SK-N-SH treated with all-trans-retinoic acid at 6 μM for 48 hours (cell line): Measurements from ENCODE around the gene MTO1.

ENCODE experiments used
- ATAC-seq: fragments of 200-7000 bp; cut with Tn5 transposase; 3 replicates; pipeline ENCODE4 v1.9.1; 2020; ENCODE audit warnings: mild to moderate bottlenecking, moderate library complexity
- ARNTL ChIP-seq: fragments of 450-650 bp; formaldehyde crosslinking; IDR thresholded peaks from 2 replicates; pipeline ENCODE4 v1.5.0; 2020; ENCODE audit warnings: low read depth, mild to moderate bottlenecking, moderate library complexity, borderline replicate concordance
- ESRRG ChIP-seq: fragments of 250-450 bp; sonication (Bioruptor Pico); IDR thresholded peaks from 2 replicates; pipeline ENCODE4 v1.6.1; 2021; ENCODE audit warnings: mild to moderate bottlenecking
- GLIS3 ChIP-seq: fragments of 250-450 bp; sonication (Bioruptor Pico); IDR thresholded peaks from 2 replicates; pipeline ENCODE4 v1.5.0; 2020; ENCODE audit warnings: mild to moderate bottlenecking, moderate library complexity
- ISL1 ChIP-seq: fragments of 250-450 bp; sonication (Bioruptor Pico); IDR thresholded peaks from 2 replicates; pipeline ENCODE4 v2.1.2; 2022; ENCODE audit warnings: mild to moderate bottlenecking, moderate library complexity
- OSR1 ChIP-seq: fragments of 250-450 bp; sonication (Bioruptor Pico); IDR thresholded peaks from 2 replicates; pipeline ENCODE4 v1.8.0; 2022; ENCODE audit warnings: moderate library complexity, mild to moderate bottlenecking, inconsistent platforms
- PPARA ChIP-seq: fragments of 250-450 bp; sonication (Bioruptor Pico); IDR thresholded peaks from 2 replicates; pipeline ENCODE4 v1.5.0; 2020; ENCODE audit warnings: mild to moderate bottlenecking, borderline replicate concordance
- RARB ChIP-seq: fragments of 250-450 bp; sonication (Bioruptor Pico); IDR thresholded peaks from 2 replicates; pipeline ENCODE4 v1.8.0; 2021; ENCODE audit warnings: mild to moderate bottlenecking, moderate library complexity
- TCF4 ChIP-seq: fragments of 250-450 bp; sonication (Bioruptor Pico); IDR thresholded peaks from 2 replicates; pipeline ENCODE4 v1.8.0; 2021; ENCODE audit warnings: mild to moderate bottlenecking, moderate library complexity, borderline replicate concordance
- ZC3H10 ChIP-seq: fragments of 250-450 bp; sonication (Bioruptor Pico); IDR thresholded peaks from 2 replicates; pipeline ENCODE4 v1.5.1; 2021; ENCODE audit warnings: mild to moderate bottlenecking, moderate library complexity
- ZFP3 ChIP-seq: fragments of 250-450 bp; sonication (Bioruptor Pico); IDR thresholded peaks from 2 replicates; pipeline ENCODE4 v1.5.0; 2020; ENCODE audit warnings: mild to moderate bottlenecking, moderate library complexity
- ZFP30 ChIP-seq: fragments of 450-650 bp; formaldehyde crosslinking; IDR thresholded peaks from 2 replicates; pipeline ENCODE4 v1.5.0; 2022; ENCODE audit warnings: mild to moderate bottlenecking, moderate library complexity
- ZNF565 ChIP-seq: fragments of 450-650 bp; formaldehyde crosslinking; conservative IDR thresholded peaks from 2 replicates; pipeline ENCODE4 v1.5.0; 2020; ENCODE audit warnings: low read depth, mild to moderate bottlenecking, moderate library complexity
- ZNF70 ChIP-seq: fragments of 450-650 bp; formaldehyde crosslinking; IDR thresholded peaks from 2 replicates; pipeline ENCODE4 v1.5.0; 2020; ENCODE audit warnings: mild to moderate bottlenecking, moderate library complexity
- TF ChIP-seq, protein P1 (sequence below): fragments of 250-450 bp; sonication (Bioruptor Pico); IDR thresholded peaks from 2 replicates; pipeline ENCODE4 v1.8.0; 2020; ENCODE audit warnings: mild to moderate bottlenecking, moderate library complexity, borderline replicate concordance
- TF ChIP-seq, protein P2 (sequence below): fragments of 250-450 bp; sonication (Bioruptor Pico); IDR thresholded peaks from 2 replicates; pipeline ENCODE4 v1.5.1; 2020; ENCODE audit warnings: low read depth, mild to moderate bottlenecking, moderate library complexity
- TF ChIP-seq, protein P3 (sequence below): fragments of 250-450 bp; sonication (Bioruptor Pico); IDR thresholded peaks from 2 replicates; pipeline ENCODE4 v1.5.0; 2020; ENCODE audit warnings: mild to moderate bottlenecking, moderate library complexity
- TF ChIP-seq, protein P4 (sequence below): fragments of 250-450 bp; sonication (Bioruptor Pico); IDR thresholded peaks from 2 replicates; pipeline ENCODE4 v1.8.0; 2021; ENCODE audit warnings: low read depth, mild to moderate bottlenecking, moderate library complexity, borderline replicate concordance
- TF ChIP-seq, protein P5 (sequence below): fragments of 250-450 bp; sonication (Bioruptor Pico); IDR thresholded peaks from 2 replicates; pipeline ENCODE4 v1.5.1; 2021; ENCODE audit warnings: mild to moderate bottlenecking, moderate library complexity

The MTO1 gene

DNA sequence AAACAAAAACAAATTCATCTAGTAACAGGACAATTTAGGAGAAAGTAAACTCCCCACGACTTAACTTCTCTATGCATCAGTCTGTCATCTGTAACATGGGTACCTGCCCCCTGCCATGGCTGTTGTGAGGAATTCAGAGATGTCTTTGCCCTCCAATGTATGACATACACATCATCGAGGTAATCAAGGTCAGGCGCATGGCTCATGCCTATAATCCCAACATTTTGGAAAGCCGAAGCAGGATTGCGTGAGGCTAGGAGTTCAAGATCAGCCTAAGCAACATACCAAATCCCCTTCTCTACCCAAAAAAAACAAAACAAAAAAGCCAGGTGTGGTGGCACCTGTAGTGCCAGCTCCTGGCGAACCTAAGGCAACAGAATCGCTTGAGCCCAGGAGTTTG lies 50.3 kb downstream of the MTO1 start:
- TF ChIP-seq ARNTL (CRISPR knock-in tag) (no peak), PPARA (no peak), GLIS3 (CRISPR knock-in tag) (no peak), ZFP30 (CRISPR knock-in tag) (no peak), ZNF70 (CRISPR knock-in tag) (no peak), ISL1 (CRISPR knock-in tag) (no peak)
- TF ChIP-seq, all 23 proteins: peak for 0
- ATAC-seq: peak; percentile 4

DNA sequence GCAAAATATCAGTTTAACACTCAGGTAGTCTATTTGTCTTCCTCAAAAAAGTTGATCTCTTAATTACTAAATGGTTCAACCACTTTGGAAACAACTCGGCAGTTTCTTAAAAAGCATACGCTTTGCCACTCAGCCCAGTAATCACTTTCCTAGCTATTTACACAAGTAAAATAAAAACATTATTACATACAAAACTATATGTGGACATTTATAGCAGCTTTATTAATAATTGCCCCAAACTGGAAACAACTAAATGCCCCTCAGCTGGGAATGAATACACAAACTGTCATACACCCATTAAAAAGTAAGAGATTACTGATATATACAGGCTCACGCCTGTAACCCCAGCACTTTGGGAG lies 51.9 kb downstream of the MTO1 start:
- TF ChIP-seq, protein P1, sequence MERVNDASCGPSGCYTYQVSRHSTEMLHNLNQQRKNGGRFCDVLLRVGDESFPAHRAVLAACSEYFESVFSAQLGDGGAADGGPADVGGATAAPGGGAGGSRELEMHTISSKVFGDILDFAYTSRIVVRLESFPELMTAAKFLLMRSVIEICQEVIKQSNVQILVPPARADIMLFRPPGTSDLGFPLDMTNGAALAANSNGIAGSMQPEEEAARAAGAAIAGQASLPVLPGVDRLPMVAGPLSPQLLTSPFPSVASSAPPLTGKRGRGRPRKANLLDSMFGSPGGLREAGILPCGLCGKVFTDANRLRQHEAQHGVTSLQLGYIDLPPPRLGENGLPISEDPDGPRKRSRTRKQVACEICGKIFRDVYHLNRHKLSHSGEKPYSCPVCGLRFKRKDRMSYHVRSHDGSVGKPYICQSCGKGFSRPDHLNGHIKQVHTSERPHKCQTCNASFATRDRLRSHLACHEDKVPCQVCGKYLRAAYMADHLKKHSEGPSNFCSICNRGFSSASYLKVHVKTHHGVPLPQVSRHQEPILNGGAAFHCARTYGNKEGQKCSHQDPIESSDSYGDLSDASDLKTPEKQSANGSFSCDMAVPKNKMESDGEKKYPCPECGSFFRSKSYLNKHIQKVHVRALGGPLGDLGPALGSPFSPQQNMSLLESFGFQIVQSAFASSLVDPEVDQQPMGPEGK: no peak
- no peak for TF ChIP-seq TCF4 (CRISPR knock-in tag)
- TF ChIP-seq, protein P2, sequence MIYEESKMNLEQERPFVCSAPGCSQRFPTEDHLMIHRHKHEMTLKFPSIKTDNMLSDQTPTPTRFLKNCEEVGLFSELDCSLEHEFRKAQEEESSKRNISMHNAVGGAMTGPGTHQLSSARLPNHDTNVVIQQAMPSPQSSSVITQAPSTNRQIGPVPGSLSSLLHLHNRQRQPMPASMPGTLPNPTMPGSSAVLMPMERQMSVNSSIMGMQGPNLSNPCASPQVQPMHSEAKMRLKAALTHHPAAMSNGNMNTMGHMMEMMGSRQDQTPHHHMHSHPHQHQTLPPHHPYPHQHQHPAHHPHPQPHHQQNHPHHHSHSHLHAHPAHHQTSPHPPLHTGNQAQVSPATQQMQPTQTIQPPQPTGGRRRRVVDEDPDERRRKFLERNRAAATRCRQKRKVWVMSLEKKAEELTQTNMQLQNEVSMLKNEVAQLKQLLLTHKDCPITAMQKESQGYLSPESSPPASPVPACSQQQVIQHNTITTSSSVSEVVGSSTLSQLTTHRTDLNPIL (CRISPR knock-in tag): no peak; the same call in none of the 2 replicates
- TF ChIP-seq, protein P3, sequence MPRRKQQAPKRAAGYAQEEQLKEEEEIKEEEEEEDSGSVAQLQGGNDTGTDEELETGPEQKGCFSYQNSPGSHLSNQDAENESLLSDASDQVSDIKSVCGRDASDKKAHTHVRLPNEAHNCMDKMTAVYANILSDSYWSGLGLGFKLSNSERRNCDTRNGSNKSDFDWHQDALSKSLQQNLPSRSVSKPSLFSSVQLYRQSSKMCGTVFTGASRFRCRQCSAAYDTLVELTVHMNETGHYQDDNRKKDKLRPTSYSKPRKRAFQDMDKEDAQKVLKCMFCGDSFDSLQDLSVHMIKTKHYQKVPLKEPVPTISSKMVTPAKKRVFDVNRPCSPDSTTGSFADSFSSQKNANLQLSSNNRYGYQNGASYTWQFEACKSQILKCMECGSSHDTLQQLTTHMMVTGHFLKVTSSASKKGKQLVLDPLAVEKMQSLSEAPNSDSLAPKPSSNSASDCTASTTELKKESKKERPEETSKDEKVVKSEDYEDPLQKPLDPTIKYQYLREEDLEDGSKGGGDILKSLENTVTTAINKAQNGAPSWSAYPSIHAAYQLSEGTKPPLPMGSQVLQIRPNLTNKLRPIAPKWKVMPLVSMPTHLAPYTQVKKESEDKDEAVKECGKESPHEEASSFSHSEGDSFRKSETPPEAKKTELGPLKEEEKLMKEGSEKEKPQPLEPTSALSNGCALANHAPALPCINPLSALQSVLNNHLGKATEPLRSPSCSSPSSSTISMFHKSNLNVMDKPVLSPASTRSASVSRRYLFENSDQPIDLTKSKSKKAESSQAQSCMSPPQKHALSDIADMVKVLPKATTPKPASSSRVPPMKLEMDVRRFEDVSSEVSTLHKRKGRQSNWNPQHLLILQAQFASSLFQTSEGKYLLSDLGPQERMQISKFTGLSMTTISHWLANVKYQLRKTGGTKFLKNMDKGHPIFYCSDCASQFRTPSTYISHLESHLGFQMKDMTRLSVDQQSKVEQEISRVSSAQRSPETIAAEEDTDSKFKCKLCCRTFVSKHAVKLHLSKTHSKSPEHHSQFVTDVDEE (CRISPR knock-in tag): no peak
- TF ChIP-seq ZFP3: no peak
- TF ChIP-seq PPARA: no peak
- TF ChIP-seq GLIS3 (CRISPR knock-in tag): no peak; the same call in 1 of the 2 replicates
- no peak for TF ChIP-seq OSR1 (CRISPR knock-in tag)
- TF ChIP-seq, protein P4, sequence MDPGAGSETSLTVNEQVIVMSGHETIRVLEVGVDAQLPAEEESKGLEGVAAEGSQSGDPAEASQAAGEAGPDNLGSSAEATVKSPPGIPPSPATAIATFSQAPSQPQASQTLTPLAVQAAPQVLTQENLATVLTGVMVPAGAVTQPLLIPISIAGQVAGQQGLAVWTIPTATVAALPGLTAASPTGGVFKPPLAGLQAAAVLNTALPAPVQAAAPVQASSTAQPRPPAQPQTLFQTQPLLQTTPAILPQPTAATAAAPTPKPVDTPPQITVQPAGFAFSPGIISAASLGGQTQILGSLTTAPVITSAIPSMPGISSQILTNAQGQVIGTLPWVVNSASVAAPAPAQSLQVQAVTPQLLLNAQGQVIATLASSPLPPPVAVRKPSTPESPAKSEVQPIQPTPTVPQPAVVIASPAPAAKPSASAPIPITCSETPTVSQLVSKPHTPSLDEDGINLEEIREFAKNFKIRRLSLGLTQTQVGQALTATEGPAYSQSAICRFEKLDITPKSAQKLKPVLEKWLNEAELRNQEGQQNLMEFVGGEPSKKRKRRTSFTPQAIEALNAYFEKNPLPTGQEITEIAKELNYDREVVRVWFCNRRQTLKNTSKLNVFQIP: no peak
- TF ChIP-seq ZNF565 (CRISPR knock-in tag): no peak
- TF ChIP-seq ARNTL (CRISPR knock-in tag): no peak
- TF ChIP-seq, protein P5, sequence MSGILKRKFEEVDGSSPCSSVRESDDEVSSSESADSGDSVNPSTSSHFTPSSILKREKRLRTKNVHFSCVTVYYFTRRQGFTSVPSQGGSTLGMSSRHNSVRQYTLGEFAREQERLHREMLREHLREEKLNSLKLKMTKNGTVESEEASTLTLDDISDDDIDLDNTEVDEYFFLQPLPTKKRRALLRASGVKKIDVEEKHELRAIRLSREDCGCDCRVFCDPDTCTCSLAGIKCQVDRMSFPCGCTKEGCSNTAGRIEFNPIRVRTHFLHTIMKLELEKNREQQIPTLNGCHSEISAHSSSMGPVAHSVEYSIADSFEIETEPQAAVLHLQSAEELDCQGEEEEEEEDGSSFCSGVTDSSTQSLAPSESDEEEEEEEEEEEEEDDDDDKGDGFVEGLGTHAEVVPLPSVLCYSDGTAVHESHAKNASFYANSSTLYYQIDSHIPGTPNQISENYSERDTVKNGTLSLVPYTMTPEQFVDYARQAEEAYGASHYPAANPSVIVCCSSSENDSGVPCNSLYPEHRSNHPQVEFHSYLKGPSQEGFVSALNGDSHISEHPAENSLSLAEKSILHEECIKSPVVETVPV (CRISPR knock-in tag): no peak
- TF ChIP-seq RARB (CRISPR knock-in tag): no peak
- ATAC-seq: peak; percentile 7; the same call in 2 of the 3 replicates

DNA sequence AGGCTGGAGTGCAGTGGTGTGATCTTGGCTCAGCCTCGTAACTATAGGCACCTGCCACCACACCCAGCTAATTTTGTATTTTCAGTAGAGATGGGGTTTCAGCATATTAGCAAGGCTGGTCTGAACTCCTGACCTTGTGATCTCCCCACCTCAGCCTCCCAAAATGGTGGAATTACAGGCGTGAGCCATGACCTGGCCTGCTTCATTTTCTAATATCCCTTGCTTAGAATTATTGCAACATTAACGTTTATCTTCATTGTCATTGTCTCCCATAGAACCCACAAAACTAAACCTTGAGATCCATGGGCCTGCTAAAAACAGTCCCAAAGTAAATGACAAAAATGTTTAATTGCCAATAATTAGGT lies 53.2 kb downstream of the MTO1 start:
- ATAC-seq: peak; percentile 0; the same call in 2 of the 3 replicates
- TF ChIP-seq ZNF70 (CRISPR knock-in tag) (no peak), OSR1 (CRISPR knock-in tag) (no peak), ESRRG (no peak), ZC3H10 (CRISPR knock-in tag) (peak; percentile 23; the same call in 1 of the 2 replicates), ISL1 (CRISPR knock-in tag) (no peak)
- TF ChIP-seq, protein P4: peak; percentile 39; the same call in 1 of the 2 replicates
